Measurements from ENCODE around the gene MAIP1. TPM values are rescaled to one million over a fixed set of nuclear protein-coding genes. Genes with fewer than 3 reads are reported as not detected.

The MAIP1 gene
- total RNA-seq, 1 donor from 2014 or later = 20.4 TPM

DNA sequence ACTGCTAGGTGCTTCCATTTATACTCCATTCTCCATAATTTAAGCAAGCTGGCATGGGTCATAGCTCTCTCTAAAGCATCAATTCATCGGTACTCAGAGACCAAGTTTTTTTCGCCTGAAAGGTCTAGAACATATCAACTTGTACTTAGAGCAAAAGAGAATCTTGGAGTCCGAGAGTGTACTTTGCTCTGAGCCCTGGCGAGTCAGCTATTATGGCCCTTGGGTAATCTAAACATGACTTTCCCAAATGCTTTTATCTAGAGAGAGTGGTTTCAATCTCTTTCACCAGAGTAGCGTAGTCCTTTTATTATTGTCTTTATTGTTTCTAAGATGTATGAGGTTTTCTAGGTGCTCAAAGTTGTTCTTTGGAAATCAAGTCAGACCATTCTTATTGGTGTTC is 34.4 kb downstream of the MAIP1 start:
- DNase-seq (ENCODE audit: extremely low spot score, unreplicated experiment) = no peak
- no peak for TF ChIP-seq CTCF (conservative IDR thresholded peaks at IDR 0.05)

DNA sequence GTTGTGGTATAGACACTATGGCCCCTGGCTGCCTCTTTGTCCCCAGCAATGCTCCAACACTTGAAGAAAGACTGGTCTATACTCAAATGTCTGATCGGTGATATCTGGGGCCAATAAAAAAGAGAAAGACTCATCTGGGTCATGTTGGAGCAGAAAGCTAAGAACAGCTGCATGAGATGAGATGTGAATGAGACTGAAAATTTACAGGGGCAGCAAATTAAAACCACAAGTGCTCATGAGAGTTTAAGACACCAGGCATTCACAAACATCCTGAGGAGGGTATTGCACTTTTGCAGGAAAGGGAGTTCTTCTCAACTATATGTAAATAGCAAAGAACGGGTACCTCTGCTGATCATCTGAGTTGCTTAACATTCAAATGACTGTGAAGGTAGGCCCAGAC is 36.3 kb downstream of the MAIP1 start:
- Mint-ChIP-seq H3K4me3 (no peak overlapping the region), H3K36me3 (no peaks in the 10 kb centered on the region), H3K27ac (no peak overlapping the region), H3K27me3 (no peaks in the 10 kb centered on the region), H3K9me3 (no peaks in the 10 kb centered on the region), H3K4me1 (ENCODE audit: unreplicated experiment) (peaks cover 4% of the 10 kb centered on the region)
- TF ChIP-seq CTCF (conservative IDR thresholded peaks at IDR 0.05) = no peak
- no peak for DNase-seq (ENCODE audit: extremely low spot score, unreplicated experiment)

More for the DNA sequence above, 34.4 kb downstream of the MAIP1 start:
- Mint-ChIP-seq H3K4me1 (ENCODE audit: unreplicated experiment) (peaks cover 9% of the 10 kb centered on the region), H3K4me3 (no peak overlapping the region), H3K9me3 (no peaks in the 10 kb centered on the region), H3K27me3 (no peaks in the 10 kb centered on the region), H3K36me3 (no peaks in the 10 kb centered on the region), H3K27ac (no peak overlapping the region)

- no peak for DNase-seq (ENCODE audit: extremely low spot score, unreplicated experiment)
- no peaks in the 10 kb centered on the region for H3K9me3 Mint-ChIP-seq
- TF ChIP-seq CTCF (conservative IDR thresholded peaks at IDR 0.05) = no peak
- no peak overlapping the region for H3K27ac Mint-ChIP-seq
- H3K4me3 Mint-ChIP-seq = no peak overlapping the region
- peaks cover 4% of the 10 kb centered on the region for H3K4me1 Mint-ChIP-seq (ENCODE audit: unreplicated experiment)
- H3K27me3 Mint-ChIP-seq = no peaks in the 10 kb centered on the region
- H3K36me3 Mint-ChIP-seq = no peaks in the 10 kb centered on the region
Measured at GRCh38 chr2:199992296-199992695, 36.9 kb downstream of the MAIP1 start.

GRCh38 chr2:199994371-199994770 is 39.0 kb downstream of the MAIP1 start:
- no peak for DNase-seq (ENCODE audit: extremely low spot score, unreplicated experiment)
- no peak overlapping the region for H3K4me3 Mint-ChIP-seq
- no peaks in the 10 kb centered on the region for H3K27me3 Mint-ChIP-seq
- H3K36me3 Mint-ChIP-seq = no peaks in the 10 kb centered on the region
- no peaks in the 10 kb centered on the region for H3K4me1 Mint-ChIP-seq (ENCODE audit: unreplicated experiment)
- no peak for TF ChIP-seq CTCF (conservative IDR thresholded peaks at IDR 0.05)
- no peaks in the 10 kb centered on the region for H3K9me3 Mint-ChIP-seq
- H3K27ac Mint-ChIP-seq = no peak overlapping the region

DNA sequence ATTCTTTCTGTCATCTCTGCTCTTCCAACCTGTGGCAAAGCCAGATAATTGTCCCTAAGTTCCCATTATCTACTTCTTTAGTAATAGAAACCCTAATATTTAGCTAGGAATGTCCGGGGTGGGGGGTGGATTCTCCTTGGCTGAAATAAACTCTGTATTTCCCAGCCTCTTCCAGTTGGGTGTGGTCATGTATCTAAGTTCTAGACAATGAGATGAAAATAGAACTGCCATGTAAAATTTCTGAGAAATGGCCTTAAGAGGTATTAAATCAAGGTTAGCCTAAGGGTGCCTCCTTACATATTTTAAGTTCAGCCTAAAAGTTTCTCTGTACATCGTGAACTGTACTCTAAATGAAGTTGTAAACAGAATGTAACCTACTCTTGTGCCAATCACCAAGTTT is 39.5 kb downstream of the MAIP1 start:
- Mint-ChIP-seq H3K4me1 (ENCODE audit: unreplicated experiment) (no peaks in the 10 kb centered on the region), H3K36me3 (no peaks in the 10 kb centered on the region), H3K27ac (no peak overlapping the region), H3K4me3 (no peak overlapping the region), H3K27me3 (no peaks in the 10 kb centered on the region), H3K9me3 (no peaks in the 10 kb centered on the region)
- no peak for TF ChIP-seq CTCF (conservative IDR thresholded peaks at IDR 0.05)
- no peak for DNase-seq (ENCODE audit: extremely low spot score, unreplicated experiment)

- no peak for TF ChIP-seq CTCF (conservative IDR thresholded peaks at IDR 0.05)
- Mint-ChIP-seq H3K9me3 (no peaks in the 10 kb centered on the region), H3K27me3 (no peaks in the 10 kb centered on the region), H3K4me1 (ENCODE audit: unreplicated experiment) (no peaks in the 10 kb centered on the region), H3K36me3 (no peaks in the 10 kb centered on the region), H3K27ac (no peak overlapping the region), H3K4me3 (no peak overlapping the region)
- DNase-seq (ENCODE audit: extremely low spot score, unreplicated experiment) = no peak
Measured at GRCh38 chr2:199997296-199997695, 41.9 kb downstream of the MAIP1 start.

Data from type B pancreatic cell (in vitro differentiated cells).